AG09319 (cell line): ENCODE results near the gene CYP46A1.

Experiments used
- DNase-seq: peaks from one replicate; pipeline ENCODE4 v3.0.0-alpha.2; 2010; ENCODE audit warnings: low read depth; ENCODE audit errors: extremely low read depth
- CTCF ChIP-seq: IDR thresholded peaks from 2 replicates; pipeline ENCODE4 v1.5.1; 2011; ENCODE audit warnings: low read depth, mild to moderate bottlenecking, inconsistent platforms, low read length, moderate library complexity

Gene CYP46A1

GRCh38 chr14:99722741-99723140, 38.6 kb downstream of the CYP46A1 start:
- no peak for DNase-seq
- TF ChIP-seq CTCF, result no peak

- DNase-seq, result no peak
- no peak for TF ChIP-seq CTCF
Observed at GRCh38 chr14:99724196-99724891, 40.2 kb downstream of the CYP46A1 start.

- no peak for DNase-seq
- no peak for TF ChIP-seq CTCF
Observed at GRCh38 chr14:99724939-99725773, 41.1 kb downstream of the CYP46A1 start.

- DNase-seq, result no peak
- no peak for TF ChIP-seq CTCF
Observed at GRCh38 chr14:99725774-99726537, 41.9 kb downstream of the CYP46A1 start.

- DNase-seq, result no peak
- no peak for TF ChIP-seq CTCF
Observed at GRCh38 chr14:99726538-99727095, 42.5 kb downstream of the CYP46A1 start.

GRCh38 chr14:99727096-99727870, 43.2 kb downstream of the CYP46A1 start:
- no peak for TF ChIP-seq CTCF
- DNase-seq, result no peak
